H1 (cell line): ENCODE measurements around the gene BORCS8. TPM values are rescaled to one million over a fixed set of nuclear protein-coding genes. Genes with fewer than 3 reads are reported as not detected.

ENCODE experiments used
- CTCF ChIA-PET: fragments of 300-600 bp; sonication (Branson Sonifier 250); formaldehyde crosslinking; loops from one replicate; lab custom pipeline; 2021; ENCODE audit not compliant: partially characterized antibody; lab: Charles Lee
- POLR2A ChIA-PET: fragments of 300-600 bp; sonication (Branson Sonifier 250); formaldehyde crosslinking; loops from one replicate; lab custom pipeline; 2021; ENCODE audit warnings: inconsistent platforms; ENCODE audit not compliant: partially characterized antibody; lab: Charles Lee
- DNase-seq, 2 experiments: peaks; one replicate each; pipeline versions ENCODE4 v3.0.0 to v3.0.0-alpha.2; 2010 to 2022; ENCODE audit warnings: low spot score in 2 of 2, low read depth in 1 of 2, mixed read lengths in 1 of 2
- FAIRE-seq: peaks from 2 replicates; lab custom pipeline; 2011; peaks lifted over from hg19 to GRCh38; lab: Jason Lieb, UNC
- H2AFZ ChIP-seq: 2 replicates; pipeline ENCODE4 v1.8.1; 2012; ENCODE audit warnings: low read length, inconsistent platforms
- H2AK5ac ChIP-seq: 2 replicates; pipeline ENCODE4 v1.6.1; 2013; ENCODE audit warnings: low read depth, low read length
- H2BK120ac ChIP-seq: replicated peaks from 2 replicates; pipeline ENCODE3; 2013; ENCODE audit warnings: low read depth, low read length, inconsistent platforms
- H2BK12ac ChIP-seq: 2 replicates; pipeline ENCODE4 v1.6.1; 2013; ENCODE audit warnings: low read depth, low read length
- H2BK15ac ChIP-seq: 2 replicates; pipeline ENCODE4 v1.6.1; 2013; ENCODE audit warnings: low read length
- H2BK20ac ChIP-seq: 2 replicates; pipeline ENCODE4 v1.6.1; 2013; ENCODE audit warnings: low read length
- H2BK5ac ChIP-seq: 2 replicates; pipeline ENCODE4 v1.6.1; 2013; ENCODE audit warnings: low read depth, low read length
- H3K14ac ChIP-seq: 2 replicates; pipeline ENCODE4 v1.6.1; 2013; ENCODE audit warnings: inconsistent platforms; ENCODE audit not compliant: insufficient read length
- H3K18ac ChIP-seq: 2 replicates; pipeline ENCODE4 v1.6.1; 2013; ENCODE audit warnings: low read length; ENCODE audit errors: extremely low read depth
- H3K23ac ChIP-seq: 2 replicates; pipeline ENCODE4 v1.6.1; 2013; ENCODE audit warnings: inconsistent platforms; ENCODE audit not compliant: insufficient read length
- H3K23me2 ChIP-seq: 2 replicates; pipeline ENCODE4 v1.6.1; 2013; ENCODE audit warnings: low read depth, low read length
- H3K27ac ChIP-seq: 2 replicates; pipeline ENCODE4 v1.6.1; 2011; ENCODE audit warnings: low read depth, low read length, inconsistent platforms
- H3K27me3 ChIP-seq, 4 experiments: replicated peaks in 1 of 4; 1 replicate in 1 of 4; 2 replicates in 3 of 4; pipeline versions ENCODE4 v1.6.1 to v1.8.1; 2011 to 2013; ENCODE audit warnings: low read length in 3 of 4, mild to moderate bottlenecking in 3 of 4, inconsistent platforms in 2 of 4, mixed read lengths in 2 of 4, moderate library complexity in 1 of 4; ENCODE audit not compliant: control insufficient read depth in 3 of 4, insufficient read depth in 3 of 4; ENCODE audit errors: extremely low read depth in 1 of 4
- H3K36me3 ChIP-seq, 4 experiments: 2 replicates each; pipeline versions ENCODE4 v1.6.1 to v1.8.1; 2011 to 2013; ENCODE audit warnings: mild to moderate bottlenecking in 4 of 4, low read length in 3 of 4, moderate library complexity in 2 of 4, control low read depth in 1 of 4, inconsistent platforms in 1 of 4; ENCODE audit not compliant: insufficient read depth in 4 of 4, control insufficient read depth in 2 of 4
- H3K4ac ChIP-seq: replicated peaks from 2 replicates; pipeline ENCODE3; 2013; ENCODE audit warnings: low read length, low read depth, mixed read lengths, inconsistent platforms; ENCODE audit not compliant: insufficient read length
- H3K4me1 ChIP-seq, 4 experiments: replicated peaks in 1 of 4; 1 replicate in 1 of 4; 2 replicates in 3 of 4; pipeline versions ENCODE4 v1.6.1 to v1.8.1; 2011 to 2013; ENCODE audit warnings: low read length in 3 of 4, inconsistent platforms in 2 of 4, mixed read lengths in 1 of 4; ENCODE audit not compliant: insufficient read depth in 4 of 4, control insufficient read depth in 3 of 4
- H3K4me2 ChIP-seq, 2 experiments: 2 replicates each; pipeline versions ENCODE4 v1.6.1 to v1.8.1; 2011 to 2013; ENCODE audit warnings: low read depth in 2 of 2, low read length in 2 of 2, control low read depth in 1 of 2, inconsistent platforms in 1 of 2, mild to moderate bottlenecking in 1 of 2; ENCODE audit not compliant: insufficient read depth in 1 of 2
- H3K4me3 ChIP-seq, 4 experiments: fragments of 200-600, 300-600 bp in 1 of 4; sonication (generic), shearing (Covaris generic), sonication (Bioruptor Twin) in 1 of 4; 2 replicates each; pipeline versions ENCODE4 v1.5.1 to v1.8.1; 2011 to 2016; ENCODE audit warnings: low read length in 4 of 4, low read depth in 3 of 4, control low read depth in 2 of 4, inconsistent platforms in 2 of 4, mild to moderate bottlenecking in 2 of 4, mixed read lengths in 1 of 4, moderate library complexity in 1 of 4; ENCODE audit not compliant: insufficient read depth in 2 of 4; ENCODE audit errors: extremely low read depth in 1 of 4
- H3K56ac ChIP-seq: replicated peaks from 2 replicates; pipeline ENCODE3; 2013; ENCODE audit warnings: low read depth, mild to moderate bottlenecking, mixed read lengths, low read length, inconsistent platforms; ENCODE audit not compliant: insufficient read length
- H3K79me1 ChIP-seq: 2 replicates; pipeline ENCODE4 v1.6.1; 2013; ENCODE audit warnings: low read depth, low read length, control low read depth
- H3K79me2 ChIP-seq, 2 experiments: 2 replicates each; pipeline versions ENCODE4 v1.6.1 to v1.8.1; 2012 to 2013; ENCODE audit warnings: low read length in 2 of 2, mild to moderate bottlenecking in 2 of 2, inconsistent platforms in 1 of 2; ENCODE audit not compliant: insufficient read depth in 2 of 2, control insufficient read depth in 1 of 2
- H3K9ac ChIP-seq, 4 experiments: replicated peaks in 1 of 4; 1 replicate in 1 of 4; 2 replicates in 3 of 4; pipeline versions ENCODE4 v1.6.1 to v1.8.1; 2011 to 2013; ENCODE audit warnings: low read depth in 3 of 4, low read length in 3 of 4, control low read depth in 2 of 4, mild to moderate bottlenecking in 2 of 4, moderate library complexity in 2 of 4, inconsistent platforms in 1 of 4; ENCODE audit errors: extremely low read depth in 1 of 4
- H3K9me3 ChIP-seq, 2 experiments: 2 replicates each; pipeline versions ENCODE4 v1.6.1 to v1.8.1; 2012 to 2013; ENCODE audit warnings: mild to moderate bottlenecking in 2 of 2, moderate library complexity in 2 of 2, control low read depth in 1 of 2, inconsistent platforms in 1 of 2, low read depth in 1 of 2, low read length in 1 of 2, mixed read lengths in 1 of 2; ENCODE audit not compliant: insufficient read depth in 2 of 2
- H4K20me1 ChIP-seq, 2 experiments: replicated peaks in 1 of 2; 2 replicates each; pipeline versions ENCODE3 to v1.8.1; 2011 to 2013; ENCODE audit warnings: inconsistent platforms in 2 of 2, low read length in 2 of 2, mild to moderate bottlenecking in 1 of 2; ENCODE audit not compliant: insufficient read depth in 2 of 2, control insufficient read depth in 1 of 2
- H4K5ac ChIP-seq: 2 replicates; pipeline ENCODE4 v1.6.1; 2013; ENCODE audit warnings: low read length, low read depth, mixed read lengths, inconsistent platforms; ENCODE audit not compliant: insufficient read length
- H4K8ac ChIP-seq: 2 replicates; pipeline ENCODE4 v1.8.0; 2013; ENCODE audit warnings: mild to moderate bottlenecking, moderate library complexity, low read length, inconsistent platforms; ENCODE audit not compliant: insufficient read depth; ENCODE audit errors: extremely low read depth
- H4K91ac ChIP-seq: replicated peaks from 2 replicates; pipeline ENCODE3; 2013; ENCODE audit warnings: low read length, mixed read lengths, inconsistent platforms; ENCODE audit not compliant: insufficient read length
- ASH2L ChIP-seq: fragments of 200-600, 300-600 bp; sonication (generic); IDR thresholded peaks from one replicate; pipeline ENCODE4 v1.7.1; 2017; ENCODE audit warnings: low read length
- SP1 ChIP-seq: IDR thresholded peaks from 2 replicates; pipeline ENCODE4 v1.6.1; 2011; ENCODE audit warnings: low read depth, low read length
- WGBS, 2 experiments: shearing (Covaris generic) in 1 of 2; methylation state at CpG; one replicate each; pipeline versions ENCODE4 v1.1.6 to v1.1.7; 2013 to 2015; ENCODE audit warnings: low lambda C conversion rate in 2 of 2, mixed read lengths in 2 of 2, inconsistent platforms in 1 of 2, low coverage in 1 of 2, missing lambda C conversion rate in 1 of 2; ENCODE audit not compliant: insufficient replicate concordance in 2 of 2, insufficient coverage in 1 of 2, insufficient read length in 1 of 2; ENCODE audit errors: extremely low coverage in 1 of 2, missing lambda C conversion rate in 1 of 2; 5-methylcytosine and 5-hydroxymethylcytosine counted together
- polyA plus RNA-seq, 7 experiments: library from polyadenylated mRNA; depleted of rRNA in 3 of 7; stranded (reverse) in 5 of 7; unstranded in 2 of 7; fragments of >200 nt in 5 of 7; fragments of 200-250 nt in 2 of 7; gene quantifications; 1 replicate in 5 of 7; 2 replicates in 1 of 7; 4 replicates in 1 of 7; pipeline versions ENCODE4 v1.2.1 to v1.2.3, GENCODE V29; 2011 to 2013; ENCODE audit warnings: missing spikeins in 2 of 7, mixed read lengths in 2 of 7
- total RNA-seq: library from RNA; stranded (reverse); fragmentation: NEBNext Ultra II Directional; extraction: Animal tissue kit (Norgen Biotek cat#: 25700); gene quantifications from 2 replicates; pipeline ENCODE4 v1.2.1, GENCODE V29; 2021
- TF ChIP-seq, protein P1 (sequence below): IDR thresholded peaks from 2 replicates; pipeline ENCODE4 v1.6.1; 2011; ENCODE audit warnings: low read length, improper control_type of control experiment

BORCS8 gene
- total and polyA plus RNA-seq, 2 of the 8 experiments (the other 6 are each of a cell fraction or from before 2014, with no cell fraction given), result 15.0 to 15.9 TPM

DNA sequence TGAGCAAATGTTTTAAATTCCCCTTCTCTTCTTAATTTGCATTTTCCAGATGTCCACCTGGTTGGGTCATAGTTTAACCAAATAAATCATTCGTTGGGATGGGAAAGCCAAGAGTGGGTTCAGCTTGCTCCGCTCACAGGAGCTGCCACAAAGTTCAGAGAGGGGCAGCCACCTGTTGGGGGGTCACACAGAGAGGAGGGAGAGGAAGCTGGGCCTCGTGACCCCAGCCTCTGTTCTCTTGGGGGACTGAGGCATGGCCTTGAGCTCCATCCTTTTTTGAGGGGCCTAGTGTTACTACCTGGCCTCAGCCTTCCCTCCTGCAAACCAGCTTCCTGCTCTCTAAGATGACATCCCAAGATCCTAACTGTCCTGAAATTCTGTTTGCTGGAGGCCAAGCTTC lies 24.3 kb downstream of the BORCS8 start:
- no peak overlapping the region for H3K27ac ChIP-seq
- no peak overlapping the region for H3K4me2 ChIP-seq
- H2BK12ac ChIP-seq, result no peak overlapping the region

More for the DNA sequence above, 24.3 kb downstream of the BORCS8 start:
- TF ChIP-seq SP1 (no peak), ASH2L (no peak)
- TF ChIP-seq, protein P1, sequence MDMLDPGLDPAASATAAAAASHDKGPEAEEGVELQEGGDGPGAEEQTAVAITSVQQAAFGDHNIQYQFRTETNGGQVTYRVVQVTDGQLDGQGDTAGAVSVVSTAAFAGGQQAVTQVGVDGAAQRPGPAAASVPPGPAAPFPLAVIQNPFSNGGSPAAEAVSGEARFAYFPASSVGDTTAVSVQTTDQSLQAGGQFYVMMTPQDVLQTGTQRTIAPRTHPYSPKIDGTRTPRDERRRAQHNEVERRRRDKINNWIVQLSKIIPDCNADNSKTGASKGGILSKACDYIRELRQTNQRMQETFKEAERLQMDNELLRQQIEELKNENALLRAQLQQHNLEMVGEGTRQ, result no peak
- TF ChIP-seq, all 59 proteins: peak for 0
- Histone ChIP-seq H2BK5ac (no peak overlapping the region), H3K4me1 (peaks cover 0 to 22% (median 11%) of the 10 kb centered on the region in 4 experiments; a peak in 6 of 7 replicates), H2BK120ac (no peak overlapping the region), H2BK20ac (no peak overlapping the region), H3K18ac (no peak overlapping the region), H3K9me3 (no peaks in the 10 kb centered on the region), H4K20me1 (peaks cover 0 to 8% of the 10 kb centered on the region in 2 experiments), H2BK15ac (no peak overlapping the region), H3K27me3 (peaks cover 2 to 16% (median 11%) of the 10 kb centered on the region in 4 experiments), H4K5ac (no peak overlapping the region), H3K4ac (no peak overlapping the region), H4K8ac (no peak overlapping the region), H4K91ac (no peak overlapping the region), H3K9ac (no peak overlapping the region), H3K79me1 (no peaks in the 10 kb centered on the region), H2AFZ (no peak overlapping the region), H3K23ac (no peak overlapping the region), H3K36me3 (no peaks in the 10 kb centered on the region), H2AK5ac (no peak overlapping the region), H3K56ac (no peak overlapping the region), H3K4me3 (no peak overlapping the region), H3K23me2 (peaks cover 7% of the 10 kb centered on the region; the same call in 1 of the 2 replicates), H3K14ac (no peak overlapping the region), H3K79me2 (no peaks in the 10 kb centered on the region)
- FAIRE-seq (no peak), DNase-seq (no peak)
- CTCF ChIA-PET, result interaction anchor here (1.4 to 2.9 kb wide), 3 partner anchors 22 to 27 kb away, joined by 3 to 9 read pairs (median 6); no protein-coding TSS in a partner anchor
- 83% methylated on average over 3 of the region's 3 CpGs; no CpG with 5 or more reads in 1 of the 2 experiments for WGBS, 2 experiments
- POLR2A ChIA-PET, result interaction anchor here (0.6 to 11.8 kb wide), 4 partner anchors 9 to 42 kb away, joined by 3 to 133 read pairs (median 3); no protein-coding TSS in a partner anchor
